Measurements from ENCODE around the gene CRYL1.
A peak's percentile ranks its signal among the peaks of the same experiment; 100 is the strongest.

Gene CRYL1

GRCh38 chr13:20494656-20495055 lies 31.0 kb downstream of the CRYL1 start:
- DNase-seq (ENCODE audit: low spot score): no peak

- peak; percentile 64 for DNase-seq (ENCODE audit: low spot score)
These were observed 33.0 kb downstream of the CRYL1 start for GRCh38 chr13:20492641-20493040.

GRCh38 chr13:20491926-20492435 lies 33.7 kb downstream of the CRYL1 start:
- DNase-seq (ENCODE audit: low spot score): no peak

GRCh38 chr13:20489185-20489820 lies 36.4 kb downstream of the CRYL1 start:
- peak; percentile 66 for DNase-seq (ENCODE audit: low spot score)

DNA sequence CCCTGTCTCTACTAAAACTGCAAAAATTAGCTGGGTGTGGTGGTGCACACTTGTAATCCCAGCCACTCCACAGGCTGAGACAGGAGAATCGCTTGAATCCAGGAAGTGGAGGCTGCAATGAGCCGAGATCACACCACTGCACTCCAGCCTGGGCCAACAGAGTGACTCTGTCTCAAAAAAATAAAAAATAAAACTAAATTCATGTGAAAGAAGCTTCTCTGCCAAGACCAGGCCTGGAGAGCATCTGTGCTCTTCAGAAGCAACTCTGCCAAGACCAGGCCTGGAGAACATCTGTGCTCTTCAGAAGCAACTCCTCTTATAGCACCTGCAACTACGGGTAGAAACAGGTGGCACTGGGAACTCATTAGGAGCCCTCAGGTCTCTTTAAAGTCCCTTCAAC lies 37.7 kb downstream of the CRYL1 start:
- DNase-seq (ENCODE audit: low spot score): no peak

DNA sequence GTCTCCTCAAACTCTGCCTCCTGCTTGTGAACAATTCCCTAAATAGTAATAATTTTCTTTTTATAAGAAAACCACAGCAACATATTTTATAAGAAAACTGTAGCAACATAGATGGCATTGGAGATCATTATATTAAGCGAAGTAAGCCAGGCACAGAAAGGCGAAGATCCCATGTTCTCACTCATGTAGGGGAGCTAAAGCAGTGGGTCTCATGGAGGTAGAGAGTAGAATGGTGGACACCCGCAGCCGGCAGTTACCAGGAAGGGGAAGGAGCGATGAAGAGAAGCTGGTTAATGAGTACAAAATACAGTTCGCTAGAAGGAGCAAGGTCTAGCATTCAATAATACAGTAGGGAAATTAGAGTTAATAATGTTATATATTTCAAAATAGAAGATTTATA lies 42.9 kb downstream of the CRYL1 start:
- no peak for DNase-seq (ENCODE audit: low spot score)

- DNase-seq (ENCODE audit: low spot score): no peak
These were observed 43.3 kb downstream of the CRYL1 start for GRCh38 chr13:20482275-20482761.

GRCh38 chr13:20477394-20477793 lies 48.3 kb downstream of the CRYL1 start:
- DNase-seq (ENCODE audit: low spot score): no peak

GRCh38 chr13:20475927-20476691 lies 49.5 kb downstream of the CRYL1 start:
- peak; percentile 70 for DNase-seq (ENCODE audit: low spot score)

DNA sequence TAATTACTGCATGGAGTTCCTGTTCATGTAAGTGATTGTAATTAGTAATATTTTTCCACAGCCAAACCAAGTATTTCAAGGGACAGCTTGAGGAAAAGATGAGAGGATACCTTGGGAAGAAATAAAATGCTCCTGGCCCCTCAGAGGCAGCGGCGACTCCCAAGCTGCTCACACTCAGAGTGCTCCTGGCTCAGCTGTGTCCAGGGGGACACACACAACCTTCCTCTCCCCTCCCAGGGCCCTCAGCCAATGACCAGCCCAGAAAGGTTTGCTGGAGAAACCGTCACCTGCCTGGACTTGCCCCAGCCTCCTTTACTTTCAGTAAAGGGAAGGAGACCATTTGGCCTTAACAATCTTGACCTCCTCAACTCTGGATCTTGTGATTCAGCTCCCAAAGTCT lies 51.1 kb downstream of the CRYL1 start:
- DNase-seq (ENCODE audit: low spot score): no peak

- no peak for DNase-seq (ENCODE audit: low spot score)
These were observed 51.8 kb downstream of the CRYL1 start for GRCh38 chr13:20473888-20474287.

DNA sequence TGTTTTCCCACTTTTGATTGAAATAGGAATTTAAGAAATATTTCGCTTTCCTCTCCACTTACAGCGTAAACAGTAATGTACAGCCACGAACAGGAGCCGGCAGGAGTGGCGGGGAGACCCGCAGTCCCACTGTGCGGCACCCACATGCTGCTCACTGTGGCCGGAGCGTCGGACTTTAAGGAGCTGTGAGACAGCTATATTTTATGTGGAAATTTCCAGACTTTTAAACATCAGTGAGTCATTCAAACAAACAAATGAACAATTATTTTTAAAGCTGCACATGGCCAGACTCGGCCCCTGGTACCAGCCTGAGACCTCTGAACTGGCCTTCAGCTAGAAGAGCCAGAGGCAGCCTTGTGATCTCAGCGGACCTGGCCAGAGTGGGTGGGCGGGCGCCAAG lies 52.5 kb downstream of the CRYL1 start:
- DNase-seq (ENCODE audit: low spot score): no peak

DNA sequence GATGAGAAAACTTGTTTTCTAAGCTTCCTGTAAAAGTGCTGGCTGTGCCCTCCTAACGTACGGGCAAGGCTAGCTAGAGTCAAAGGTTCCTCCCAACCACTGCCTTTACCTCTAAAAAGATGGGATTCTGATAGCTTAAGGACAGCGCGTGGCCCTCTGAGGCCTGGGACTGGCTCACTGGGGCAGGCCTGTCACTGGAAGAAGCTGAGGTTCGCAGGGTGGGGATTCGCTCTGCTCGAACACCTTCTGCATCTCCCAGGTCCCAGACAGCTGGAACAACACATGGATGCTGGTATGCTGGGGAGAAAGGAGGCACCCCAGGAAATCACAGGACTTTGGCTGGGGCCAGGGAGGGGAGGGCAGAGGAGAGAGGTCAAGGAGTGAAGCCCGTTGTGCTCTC lies 53.1 kb downstream of the CRYL1 start:
- DNase-seq (ENCODE audit: low spot score): no peak

GRCh38 chr13:20470136-20470535 lies 55.5 kb downstream of the CRYL1 start:
- DNase-seq (ENCODE audit: low spot score): no peak

DNA sequence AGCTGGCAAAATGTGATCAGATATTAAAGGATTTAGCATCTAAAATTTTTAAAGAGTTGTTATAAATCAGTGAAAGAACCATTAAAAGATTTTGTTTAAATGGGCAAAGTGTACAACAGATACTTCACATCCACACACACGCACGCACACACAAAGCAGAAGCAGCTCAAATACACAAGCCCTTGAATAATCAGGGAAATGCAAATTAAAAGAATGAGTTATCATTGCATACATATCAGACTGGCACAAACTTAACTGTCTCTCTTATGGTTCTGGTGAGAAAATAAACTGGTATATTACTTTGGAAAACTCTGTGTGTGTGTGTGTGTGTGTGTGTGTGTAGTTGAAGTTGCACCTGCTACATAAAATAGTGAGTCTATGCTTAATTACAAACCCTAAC lies 59.3 kb downstream of the CRYL1 start:
- no peak for DNase-seq (ENCODE audit: low spot score)

DNA sequence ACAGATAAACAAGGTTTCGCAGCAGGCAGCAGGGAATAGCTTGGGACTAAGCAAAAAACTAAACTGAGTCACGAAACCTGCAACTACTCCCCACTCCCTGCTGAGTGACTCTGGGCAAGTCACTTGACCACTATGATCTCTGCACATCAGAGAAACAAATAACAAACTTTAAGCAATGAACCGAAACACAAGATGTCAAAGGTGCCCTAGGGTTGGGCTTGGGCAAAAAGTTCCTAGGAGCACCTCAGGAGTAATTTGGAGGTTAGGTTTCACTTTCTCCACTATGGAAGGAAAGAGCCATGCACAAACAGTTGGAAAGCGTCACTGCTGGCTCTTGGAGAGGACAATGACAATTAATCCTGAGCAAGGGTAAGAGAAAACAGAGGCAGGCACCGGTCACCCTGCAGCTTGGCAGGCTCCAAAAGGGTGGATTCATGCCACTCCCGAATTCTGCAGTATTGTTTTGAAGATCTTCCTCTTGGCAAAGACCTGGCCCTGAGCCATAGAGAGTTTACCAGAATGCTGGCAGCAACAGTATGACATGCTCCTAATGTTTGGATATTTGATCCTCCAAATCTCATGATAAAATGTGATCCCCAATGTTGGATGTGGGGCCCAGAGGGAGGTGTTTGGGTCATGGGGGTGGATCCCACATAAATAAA lies 60.3 kb downstream of the CRYL1 start:
- DNase-seq (ENCODE audit: low spot score): no peak

GRCh38 chr13:20462921-20463320 lies 62.7 kb downstream of the CRYL1 start:
- no peak for DNase-seq (ENCODE audit: low spot score)

DNA sequence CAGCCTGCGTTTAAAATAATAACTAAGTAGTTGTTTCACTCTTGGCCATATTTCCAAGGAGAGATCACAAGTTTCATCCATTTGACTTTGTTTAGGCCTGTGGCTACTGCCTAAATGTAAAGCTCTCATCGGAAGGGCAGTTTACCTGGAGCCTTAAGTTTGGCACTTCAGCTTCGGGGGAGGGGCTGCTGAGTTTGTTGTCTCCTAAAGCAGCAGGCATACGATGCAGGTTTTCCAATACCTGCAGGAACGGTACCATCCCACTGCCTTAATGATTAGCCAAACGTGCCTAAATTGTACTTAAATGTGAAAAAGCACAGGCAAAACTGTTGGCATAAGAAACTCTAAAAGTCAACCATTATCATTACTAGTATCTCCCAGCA lies 63.1 kb downstream of the CRYL1 start:
- DNase-seq (ENCODE audit: low spot score): no peak

DNA sequence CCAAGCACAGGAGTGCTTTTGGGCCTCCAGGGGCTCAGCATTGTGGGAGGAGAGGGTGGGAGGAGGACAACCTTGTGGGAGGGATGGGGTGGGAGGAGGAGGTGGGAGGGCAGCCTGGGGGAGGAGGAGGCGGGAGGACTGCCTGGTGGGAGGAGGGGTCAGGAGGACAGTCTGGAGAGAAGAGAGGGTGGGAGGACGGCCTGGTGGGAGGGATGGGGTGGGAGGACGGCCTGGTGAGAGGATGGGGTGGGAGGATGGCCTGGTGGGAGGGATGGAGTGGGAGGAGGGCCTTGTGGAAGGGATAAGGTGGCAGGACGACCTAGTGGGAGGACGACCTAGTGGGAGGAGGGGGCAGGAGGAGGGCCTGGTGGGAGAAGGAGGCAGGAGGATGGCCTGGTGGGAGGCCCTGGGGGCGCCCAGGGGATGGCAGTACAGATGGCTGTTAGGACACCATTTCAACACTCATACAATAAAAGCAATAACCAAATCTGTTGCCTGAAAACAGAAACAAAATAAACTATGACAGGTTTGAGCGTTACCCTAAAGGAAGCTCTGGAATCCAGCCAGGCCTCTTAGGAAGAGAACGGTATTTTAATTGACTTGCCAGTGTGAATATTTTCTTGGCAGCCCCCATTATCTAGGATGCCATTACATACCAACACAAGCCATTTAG lies 63.7 kb downstream of the CRYL1 start:
- no peak for DNase-seq (ENCODE audit: low spot score)

DNA sequence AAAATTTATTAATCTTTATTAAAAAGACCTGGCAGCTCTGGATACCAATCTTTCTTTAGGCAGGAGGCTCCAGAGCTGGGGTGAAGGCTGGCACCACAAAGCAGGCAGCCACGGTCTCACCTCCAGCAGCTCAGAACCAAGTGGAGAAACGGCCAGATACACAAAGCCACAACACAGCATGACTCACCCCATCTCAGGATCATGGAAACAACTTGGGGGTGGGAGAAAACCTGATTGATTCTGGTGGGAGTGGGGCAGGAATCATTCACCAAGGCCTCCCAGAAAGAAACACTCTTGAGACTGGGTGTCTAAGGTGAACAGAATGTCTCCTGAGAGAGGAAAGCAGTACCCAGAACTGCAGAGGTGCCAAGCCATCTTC lies 64.2 kb downstream of the CRYL1 start:
- DNase-seq (ENCODE audit: low spot score): no peak

- DNase-seq (ENCODE audit: low spot score): no peak
These were observed 64.9 kb downstream of the CRYL1 start for GRCh38 chr13:20460761-20461160.

GRCh38 chr13:20457670-20458069 lies 68.0 kb downstream of the CRYL1 start:
- DNase-seq (ENCODE audit: low spot score): no peak

Data from SW480 (cell line).